Stimulated activated CD8-positive, alpha-beta memory T cell treated with anti-CD3 and anti-CD28 coated beads, Interleukin-12 subunit alpha, Interleukin-12 subunit beta, amount 100 ng/mL, for 1 hour (primary cell): Measurements from ENCODE around the gene RTKN.
"Not testable (repeated sequence)": the region's sequence is repeated elsewhere in the genome, so short reads cannot be mapped to it uniquely, and the experiment has no call there.

Experiments used
- DNase-seq: peaks from one replicate; pipeline ENCODE4 v3.0.0-alpha.2; 2020; ENCODE audit warnings: low read depth

The RTKN gene

GRCh38 chr2:74441690-74442482, at the start of gene RTKN:
TSS of gene RTKN (minus strand) at chr2:74441937. CDS start at chr2:74441816, 121 bp downstream.
- no peak for DNase-seq

- DNase-seq, result no peak
Observed at GRCh38 chr2:74489906-74490305, 48.2 kb upstream of the RTKN start.

GRCh38 chr2:74488643-74489481, 47.1 kb upstream of the RTKN start:
- no peak for DNase-seq

- DNase-seq, result no peak
Observed at GRCh38 chr2:74486141-74486540, 44.4 kb upstream of the RTKN start.

GRCh38 chr2:74483675-74484164, 42.0 kb upstream of the RTKN start:
- DNase-seq, result not testable (repeated sequence)

GRCh38 chr2:74482801-74483674, 41.3 kb upstream of the RTKN start, which contains the start of the genes CCDC142 and TTC31:
TSS of gene CCDC142 (minus strand) at chr2:74482998. CDS start at chr2:74482837, 161 bp downstream.
TSS of gene TTC31 (plus strand) at chr2:74483081. CDS start at chr2:74483096, 15 bp downstream.
- peak; percentile 86 for DNase-seq

GRCh38 chr2:74481961-74482800, 40.4 kb upstream of the RTKN start:
- DNase-seq, result no peak

- DNase-seq, result no peak
Observed at GRCh38 chr2:74481431-74481830, 39.7 kb upstream of the RTKN start.

- DNase-seq, result no peak
Observed at GRCh38 chr2:74474899-74475298, 33.2 kb upstream of the RTKN start.

GRCh38 chr2:74474481-74474880, 32.7 kb upstream of the RTKN start:
- DNase-seq, result no peak

- no peak for DNase-seq
Observed at GRCh38 chr2:74472945-74473258, 31.2 kb upstream of the RTKN start.

- peak; percentile 96 for DNase-seq
Observed at GRCh38 chr2:74472086-74472944, 30.6 kb upstream of the RTKN start, which contains the start of gene MRPL53. TSS of gene MRPL53 (minus strand) at chr2:74472680. CDS start at chr2:74472660, 20 bp downstream.

GRCh38 chr2:74471332-74472065, 29.8 kb upstream of the RTKN start:
- DNase-seq, result no peak

- not testable (repeated sequence) for DNase-seq
Observed at GRCh38 chr2:74470742-74471141, 29.0 kb upstream of the RTKN start.

GRCh38 chr2:74464406-74464805, 22.7 kb upstream of the RTKN start:
- DNase-seq, result no peak

GRCh38 chr2:74462786-74463105, 21.0 kb upstream of the RTKN start:
- no peak for DNase-seq

GRCh38 chr2:74462054-74462785, 20.5 kb upstream of the RTKN start:
- no peak for DNase-seq

GRCh38 chr2:74461187-74462053, 19.7 kb upstream of the RTKN start:
- no peak for DNase-seq
